Measurements from ENCODE around the gene ZNF678.
"Not testable (repeated sequence)": the region's sequence is repeated elsewhere in the genome, so short reads cannot be mapped to it uniquely, and the experiment has no call there.

Gene ZNF678

GRCh38 chr1:227603327-227603726, 40.0 kb downstream of the ZNF678 start:
- no peak for DNase-seq (ENCODE audit: low read depth in 3 of 3)

GRCh38 chr1:227604446-227604845, 41.1 kb downstream of the ZNF678 start:
- no peak for DNase-seq (ENCODE audit: low read depth in 3 of 3)

- not testable (repeated sequence) for DNase-seq (ENCODE audit: low read depth in 3 of 3)
These were observed 42.9 kb downstream of the ZNF678 start for GRCh38 chr1:227606271-227606670.

GRCh38 chr1:227607336-227607898, 44.1 kb downstream of the ZNF678 start:
- no peak for DNase-seq (ENCODE audit: low read depth in 3 of 3)

GRCh38 chr1:227612658-227613057, 49.3 kb downstream of the ZNF678 start:
- DNase-seq (ENCODE audit: low read depth in 3 of 3), result no peak

- DNase-seq (ENCODE audit: low read depth in 3 of 3), result no peak
These were observed 50.2 kb downstream of the ZNF678 start for GRCh38 chr1:227613526-227613925.

GRCh38 chr1:227621211-227621610, 57.9 kb downstream of the ZNF678 start:
- no peak for DNase-seq (ENCODE audit: low read depth in 3 of 3)

- DNase-seq (ENCODE audit: low read depth in 3 of 3), result no peak
These were observed 59.6 kb downstream of the ZNF678 start for GRCh38 chr1:227622739-227623475.

- no peak for DNase-seq (ENCODE audit: low read depth in 3 of 3)
These were observed 69.0 kb downstream of the ZNF678 start for GRCh38 chr1:227632325-227632724.

GRCh38 chr1:227635596-227635995, 72.2 kb downstream of the ZNF678 start:
- DNase-seq (ENCODE audit: low read depth in 3 of 3), result no peak

GRCh38 chr1:227654431-227654830, 91.1 kb downstream of the ZNF678 start:
- no peak for DNase-seq (ENCODE audit: low read depth in 3 of 3)

GRCh38 chr1:227654858-227655752, 91.7 kb downstream of the ZNF678 start:
- no peak for DNase-seq (ENCODE audit: low read depth in 3 of 3)

GRCh38 chr1:227661495-227661894, 98.1 kb downstream of the ZNF678 start:
- no peak for DNase-seq (ENCODE audit: low read depth in 3 of 3)

- DNase-seq (ENCODE audit: low read depth in 3 of 3), result no peak
These were observed 99.6 kb downstream of the ZNF678 start for GRCh38 chr1:227662933-227663332.

- DNase-seq (ENCODE audit: low read depth in 3 of 3), result no peak
These were observed 102.9 kb downstream of the ZNF678 start for GRCh38 chr1:227666286-227666685.

- DNase-seq (ENCODE audit: low read depth in 3 of 3), result no peak
These were observed 110.1 kb downstream of the ZNF678 start for GRCh38 chr1:227673441-227673840.

- DNase-seq (ENCODE audit: low read depth in 3 of 3), result no peak
These were observed 122.5 kb downstream of the ZNF678 start for GRCh38 chr1:227685807-227686206.

- DNase-seq (ENCODE audit: low read depth in 3 of 3), result no peak
These were observed 134.0 kb downstream of the ZNF678 start for GRCh38 chr1:227697321-227697864.

- DNase-seq (ENCODE audit: low read depth in 3 of 3), result not testable (repeated sequence)
These were observed 138.3 kb downstream of the ZNF678 start for GRCh38 chr1:227701631-227702030.

GRCh38 chr1:227707846-227708245, 144.5 kb downstream of the ZNF678 start:
- no peak for DNase-seq (ENCODE audit: low read depth in 3 of 3)

- no peak for DNase-seq (ENCODE audit: low read depth in 3 of 3)
These were observed 146.1 kb downstream of the ZNF678 start for GRCh38 chr1:227709451-227709850.

- DNase-seq (ENCODE audit: low read depth in 3 of 3), result not testable (repeated sequence)
These were observed 147.1 kb downstream of the ZNF678 start for GRCh38 chr1:227710474-227710873.

Data from stimulated activated CD4-positive, alpha-beta T cell treated with anti-CD3 and anti-CD28 coated beads, TNF-alpha, amount 100 ng/mL, for 4 hours (primary cell).